Body of pancreas (tissue), 4 donors: Measurements from ENCODE around the gene UBALD1. TPM values are rescaled to one million over a fixed set of nuclear protein-coding genes. Genes with fewer than 3 reads are reported as not detected.
A peak's percentile ranks its signal among the peaks of the same experiment; 100 is the strongest.

ENCODE experiments used
- ATAC-seq: fragments of 150-250 bp; one replicate; pipeline ENCODE4 v1.9.1; 2016
- DNase-seq, 4 donors: peaks; one replicate each; pipeline ENCODE4 v3.0.0-alpha.2; 2019
- H3K27ac ChIP-seq, 4 donors: fragments of 200-600 bp; sonication (generic); 1 replicate in 3 of 4; 2 replicates in 1 of 4; pipeline versions ENCODE4 v1.5.1 to v1.6.1; 2016 to 2019; ENCODE audit warnings: mild to moderate bottlenecking in 1 of 4, mixed read lengths in 1 of 4, moderate library complexity in 1 of 4
- H3K27me3 ChIP-seq, 2 donors: fragments of 200-600 bp; sonication (generic); one replicate each; pipeline ENCODE4 v1.6.0; 2016; ENCODE audit warnings: mild to moderate bottlenecking in 1 of 2
- H3K36me3 ChIP-seq, 2 donors: fragments of 200-600 bp; sonication (generic); replicated peaks in 1 of 2; 2 replicates each; pipeline ENCODE4 v1.5.1; 2016; ENCODE audit warnings: low read depth in 2 of 2; ENCODE audit not compliant: insufficient read depth in 1 of 2
- H3K4me1 ChIP-seq: fragments of 200-600 bp; sonication (generic); one replicate; pipeline ENCODE4 v1.6.0; 2016
- H3K4me3 ChIP-seq, 2 donors: fragments of 200-600 bp; sonication (generic); 1 replicate in 1 of 2; 2 replicates in 1 of 2; pipeline ENCODE4 v1.5.1; 2016 to 2019
- H3K9me3 ChIP-seq, 3 donors: fragments of 200-600 bp; sonication (generic); 1 replicate in 2 of 3; 2 replicates in 1 of 3; pipeline ENCODE4 v1.5.1; 2016
- CTCF ChIP-seq, 7 experiments: fragments of 450-650 bp in 4 of 7; fragments of 200-600 bp in 3 of 7; sonication (generic) in 3 of 7; IDR thresholded peaks; one replicate each; pipeline ENCODE4 v1.5.1; 2016 to 2019; ENCODE audit warnings: antibody characterized with exemption in 7 of 7
- POLR2A ChIP-seq, 3 donors: fragments of 450-650 bp; IDR thresholded peaks; one replicate each; pipeline ENCODE4 v1.6.1; 2016; ENCODE audit warnings: antibody characterized with exemption in 3 of 3, mild to moderate bottlenecking in 2 of 3
- WGBS, 2 donors: methylation state at CpG; one replicate each; pipeline ENCODE4 v1.1.5; 2017; 5-methylcytosine and 5-hydroxymethylcytosine counted together
- intact Hi-C: fragments of 100-400 bp; cut with DNase I; formaldehyde crosslinking; loops from one replicate; pipeline ENCODE4 v1.15.1; 2023
- total RNA-seq, 2 donors: library from RNA; depleted of rRNA; stranded (reverse); fragments of >200 nt; gene quantifications; one replicate each; pipeline ENCODE4 v1.1.0, GENCODE V29; 2016

UBALD1 gene
- total RNA-seq, 2 donors from 2014 or later = 11.9 to 19.4 TPM

- no peak overlapping the region for H3K4me3 ChIP-seq
- peak in 2 of 4 donors; percentile 40 to 43 for DNase-seq
- no peak for TF ChIP-seq POLR2A (IDR thresholded peaks at IDR 0.05)
- TF ChIP-seq CTCF (IDR thresholded peaks at IDR 0.05) = no peak
- H3K27ac ChIP-seq = peak overlapping the region; percentile 82 to 99 (median 96)
- peak; percentile 6 for ATAC-seq
- intact Hi-C loops = loop anchor here (5.0 kb wide), 1 partner anchor 77 kb away; the partner anchor contains the start of gene NUDT16L1
- H3K4me1 ChIP-seq = peaks cover 73% of the 10 kb centered on the region
- no peaks in the 10 kb centered on the region for H3K27me3 ChIP-seq
- 69 to 74% methylated on average over 12 to 38 of the region's 39 CpGs for WGBS, 2 donors
- no peaks in the 10 kb centered on the region for H3K36me3 ChIP-seq
- H3K9me3 ChIP-seq = no peaks in the 10 kb centered on the region
These were observed 827 bp upstream of the UBALD1 start for GRCh38 chr16:4615384-4616046.

- H3K27ac ChIP-seq = peak overlapping the region; percentile 82 to 99 (median 96)
- intact Hi-C loops = no loop called here
- DNase-seq (peak; percentile 33 to 52 (median 41)), ATAC-seq (no peak)
- TF ChIP-seq POLR2A (IDR thresholded peaks at IDR 0.05) (peak in 1 of 3 donors; percentile 3), CTCF (IDR thresholded peaks at IDR 0.05) (no peak)
- H3K36me3 ChIP-seq = peaks cover 0 to 2% of the 10 kb centered on the region in 2 donors
- H3K27me3 ChIP-seq = no peaks in the 10 kb centered on the region
- no peaks in the 10 kb centered on the region for H3K9me3 ChIP-seq
- H3K4me1 ChIP-seq = peaks cover 68% of the 10 kb centered on the region
- peak overlapping the region; percentile 53 to 79 for H3K4me3 ChIP-seq
- WGBS, 2 donors = 0% methylated on average over 67 of the region's 92 CpGs; no CpG with 5 or more reads in 1 of the 2 donors
These were observed 785 bp downstream of the UBALD1 start for GRCh38 chr16:4613636-4614570.

- Histone ChIP-seq H3K4me1 (peaks cover 60% of the 10 kb centered on the region), H3K9me3 (no peaks in the 10 kb centered on the region), H3K36me3 (peaks cover 0 to 9% of the 10 kb centered on the region in 2 donors), H3K27me3 (no peaks in the 10 kb centered on the region), H3K4me3 (peak overlapping the region; percentile 53 to 79), H3K27ac (peak overlapping the region in 2 of 4 donors; percentile 97 to 99)
- intact Hi-C loops = no loop called here
- DNase-seq = no peak
- no peak for ATAC-seq
- TF ChIP-seq POLR2A (IDR thresholded peaks at IDR 0.05) = no peak
- no peak for TF ChIP-seq CTCF (IDR thresholded peaks at IDR 0.05)
- 29 to 36% methylated on average over 4 to 14 of the region's 14 CpGs for WGBS, 2 donors
These were observed 1.6 kb downstream of the UBALD1 start for GRCh38 chr16:4612977-4613635.

GRCh38 chr16:4612474-4612931 is 2.2 kb downstream of the UBALD1 start:
- DNase-seq = no peak
- ATAC-seq = no peak
- Histone ChIP-seq H3K27ac (no peak overlapping the region), H3K9me3 (no peaks in the 10 kb centered on the region), H3K36me3 (peaks cover 0 to 11% of the 10 kb centered on the region in 2 donors), H3K4me1 (peaks cover 54% of the 10 kb centered on the region), H3K4me3 (no peak overlapping the region), H3K27me3 (no peaks in the 10 kb centered on the region)
- intact Hi-C loops = no loop called here
- TF ChIP-seq POLR2A (IDR thresholded peaks at IDR 0.05) (no peak), CTCF (IDR thresholded peaks at IDR 0.05) (no peak)
- 92% methylated on average over 7 of the region's 7 CpGs; no CpG with 5 or more reads in 1 of the 2 donors for WGBS, 2 donors
